ENCODE data around the gene CIC.
A peak's percentile ranks its signal among the peaks of the same experiment; 100 is the strongest.
"Not testable (repeated sequence)": the region's sequence is repeated elsewhere in the genome, so short reads cannot be mapped to it uniquely, and the experiment has no call there.

The CIC gene

GRCh38 chr19:42250666-42251531 is 18.2 kb upstream of the CIC start:
- peak overlapping the region; percentile 8 for H3K4me3 ChIP-seq (ENCODE audit: extremely low read depth, insufficient read depth, low read length, poor library complexity, severe bottlenecking)
- peaks cover 49% of the 10 kb centered on the region for H3K4me1 ChIP-seq (ENCODE audit: control insufficient read depth, insufficient read depth, low read length, poor library complexity, severe bottlenecking)
- no peaks in the 10 kb centered on the region for H3K9me3 ChIP-seq (ENCODE audit: control insufficient read depth, low read length)
- peaks cover 49% of the 10 kb centered on the region for H3K36me3 ChIP-seq (ENCODE audit: control insufficient read depth, insufficient read depth, low read length)
- no peak overlapping the region for H3K27ac ChIP-seq (ENCODE audit: low read depth, low read length, severe bottlenecking)
- 84 to 90% methylated on average over 6 to 7 of the region's 19 CpGs for WGBS, 2 experiments (ENCODE audit: insufficient coverage in 2 of 2)

GRCh38 chr19:42251572-42252358 is 17.3 kb upstream of the CIC start:
- WGBS, 2 experiments (ENCODE audit: insufficient coverage in 2 of 2): 87 to 90% methylated on average over 4 of the region's 4 CpGs
- Histone ChIP-seq H3K4me1 (ENCODE audit: control insufficient read depth, insufficient read depth, low read length, poor library complexity, severe bottlenecking) (peaks cover 47% of the 10 kb centered on the region), H3K36me3 (ENCODE audit: control insufficient read depth, insufficient read depth, low read length) (peaks cover 44% of the 10 kb centered on the region), H3K9me3 (ENCODE audit: control insufficient read depth, low read length) (no peaks in the 10 kb centered on the region), H3K4me3 (ENCODE audit: extremely low read depth, insufficient read depth, low read length, poor library complexity, severe bottlenecking) (peak overlapping the region; percentile 96), H3K27ac (ENCODE audit: low read depth, low read length, severe bottlenecking) (peak overlapping the region; percentile 36)

GRCh38 chr19:42252365-42253244 is 16.4 kb upstream of the CIC start:
- no peaks in the 10 kb centered on the region for H3K9me3 ChIP-seq (ENCODE audit: control insufficient read depth, low read length)
- peak overlapping the region; percentile 96 for H3K4me3 ChIP-seq (ENCODE audit: extremely low read depth, insufficient read depth, low read length, poor library complexity, severe bottlenecking)
- H3K36me3 ChIP-seq (ENCODE audit: control insufficient read depth, insufficient read depth, low read length): peaks cover 39% of the 10 kb centered on the region
- H3K4me1 ChIP-seq (ENCODE audit: control insufficient read depth, insufficient read depth, low read length, poor library complexity, severe bottlenecking): peaks cover 45% of the 10 kb centered on the region
- WGBS, 2 experiments (ENCODE audit: insufficient coverage in 2 of 2): 24 to 26% methylated on average over 9 to 12 of the region's 27 CpGs
- H3K27ac ChIP-seq (ENCODE audit: low read depth, low read length, severe bottlenecking): peak overlapping the region; percentile 81

DNA sequence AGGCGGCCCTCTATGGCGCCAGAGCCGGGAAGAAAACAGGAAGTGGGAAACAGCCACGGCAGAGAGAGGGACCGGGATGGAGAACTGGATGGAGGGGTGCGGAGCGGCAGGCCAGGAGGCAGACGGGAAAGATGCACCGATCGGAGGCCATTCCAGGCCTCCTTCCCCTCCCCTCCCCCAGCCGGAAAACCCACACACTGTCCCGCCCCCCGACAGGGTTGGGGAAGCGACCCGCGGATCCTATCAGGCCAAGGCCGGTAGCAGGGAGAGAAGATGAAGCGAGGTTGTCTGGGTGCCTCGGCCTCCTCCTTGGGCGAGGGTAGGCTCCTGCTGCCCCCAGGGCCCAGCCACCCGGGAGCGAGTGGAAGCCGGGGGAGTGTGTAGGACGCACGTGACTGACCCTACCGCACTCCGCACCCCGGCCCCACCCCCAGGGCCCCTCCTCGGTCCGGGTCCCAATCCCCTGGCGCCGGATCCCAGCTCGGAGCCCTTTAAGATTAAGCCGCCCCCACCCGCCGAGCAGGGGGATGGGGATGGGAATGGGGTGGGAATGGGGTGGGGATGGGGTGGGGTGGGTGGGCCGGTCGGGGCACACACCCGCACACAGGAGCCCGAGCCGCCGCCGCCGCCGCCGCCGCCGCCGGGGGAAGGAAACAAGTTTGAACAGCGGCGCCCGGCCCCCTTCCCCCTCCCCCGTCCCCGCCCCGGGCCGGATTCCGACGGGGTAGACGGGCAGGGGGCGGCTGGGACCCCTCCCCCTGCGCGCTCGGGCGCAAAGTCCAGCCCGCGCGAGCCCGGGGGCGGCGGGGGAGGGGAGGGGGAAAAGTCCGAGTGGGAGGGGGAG is 15.6 kb upstream of the CIC start:
- Histone ChIP-seq H3K36me3 (ENCODE audit: control insufficient read depth, insufficient read depth, low read length) (peaks cover 33% of the 10 kb centered on the region), H3K4me1 (ENCODE audit: control insufficient read depth, insufficient read depth, low read length, poor library complexity, severe bottlenecking) (peaks cover 37% of the 10 kb centered on the region), H3K27ac (ENCODE audit: low read depth, low read length, severe bottlenecking) (peak overlapping the region; percentile 88), H3K4me3 (ENCODE audit: extremely low read depth, insufficient read depth, low read length, poor library complexity, severe bottlenecking) (peak overlapping the region; percentile 96), H3K9me3 (ENCODE audit: control insufficient read depth, low read length) (no peaks in the 10 kb centered on the region)
- whole genome bisulfite sequencing, 2 experiments (ENCODE audit: insufficient coverage in 2 of 2): 0% methylated on average over 8 to 27 of the region's 71 CpGs

DNA sequence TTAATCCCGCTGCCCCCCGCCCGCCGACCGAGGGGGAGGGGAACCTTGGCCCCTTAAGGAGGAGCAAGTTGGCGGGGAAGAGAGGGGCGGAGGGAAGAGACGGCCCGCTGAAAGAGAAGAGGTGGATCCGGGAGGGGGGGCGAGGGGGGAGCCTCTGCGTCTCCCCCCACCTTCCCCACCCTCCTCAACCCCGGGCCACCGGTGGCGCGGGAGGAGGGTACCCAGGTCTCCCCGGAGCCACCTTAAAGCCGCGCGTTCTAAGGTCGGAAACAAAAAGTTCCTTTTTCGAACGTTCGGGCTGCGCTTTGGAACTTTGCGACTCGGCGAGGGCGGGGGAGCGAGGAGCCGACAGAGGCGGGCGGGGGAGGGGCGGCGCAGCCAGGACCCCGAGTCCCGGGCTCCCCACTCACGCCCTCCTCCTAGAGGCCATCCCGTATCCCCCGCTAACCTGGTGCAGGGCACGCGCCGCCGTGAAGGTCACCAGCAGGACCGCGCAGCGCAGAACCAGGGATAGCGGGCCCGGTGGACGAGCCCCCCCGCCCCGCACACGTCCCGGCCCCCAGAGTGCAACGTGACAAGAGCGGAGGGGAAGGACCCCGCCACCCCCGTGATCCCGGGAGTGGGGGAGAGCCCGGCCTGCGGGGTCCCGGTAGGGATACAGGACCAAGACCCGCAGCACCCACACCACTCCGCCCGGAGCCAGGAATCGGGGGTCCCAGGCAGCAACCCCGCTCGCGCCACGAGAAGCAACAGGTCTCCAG is 14.8 kb upstream of the CIC start:
- Histone ChIP-seq H3K36me3 (ENCODE audit: control insufficient read depth, insufficient read depth, low read length) (peaks cover 25% of the 10 kb centered on the region), H3K4me1 (ENCODE audit: control insufficient read depth, insufficient read depth, low read length, poor library complexity, severe bottlenecking) (peaks cover 30% of the 10 kb centered on the region), H3K4me3 (ENCODE audit: extremely low read depth, insufficient read depth, low read length, poor library complexity, severe bottlenecking) (peak overlapping the region; percentile 96), H3K9me3 (ENCODE audit: control insufficient read depth, low read length) (no peaks in the 10 kb centered on the region), H3K27ac (ENCODE audit: low read depth, low read length, severe bottlenecking) (peak overlapping the region; percentile 88)
- WGBS, 2 experiments (ENCODE audit: insufficient coverage in 2 of 2): 0 to 1% methylated on average over 47 to 49 of the region's 70 CpGs

GRCh38 chr19:42254850-42255765 is 13.9 kb upstream of the CIC start, which contains the start of gene ERF:
Gene ERF, minus strand, starts transcription at chr19:42255128. Its CDS starts 129 bp downstream, at chr19:42254999.
- Histone ChIP-seq H3K4me1 (ENCODE audit: control insufficient read depth, insufficient read depth, low read length, poor library complexity, severe bottlenecking) (peaks cover 30% of the 10 kb centered on the region), H3K27ac (ENCODE audit: low read depth, low read length, severe bottlenecking) (peak within 1 kb of the TSS; percentile 88), H3K9me3 (ENCODE audit: control insufficient read depth, low read length) (no peaks in the 10 kb centered on the region), H3K36me3 (ENCODE audit: control insufficient read depth, insufficient read depth, low read length) (peaks cover 17% of the 10 kb centered on the region), H3K4me3 (ENCODE audit: extremely low read depth, insufficient read depth, low read length, poor library complexity, severe bottlenecking) (peak within 1 kb of the TSS; percentile 96)
- 0% methylated on average over 31 to 33 of the region's 75 CpGs for WGBS, 2 experiments (ENCODE audit: insufficient coverage in 2 of 2)

- peak overlapping the region; percentile 96 for H3K4me3 ChIP-seq (ENCODE audit: extremely low read depth, insufficient read depth, low read length, poor library complexity, severe bottlenecking)
- H3K36me3 ChIP-seq (ENCODE audit: control insufficient read depth, insufficient read depth, low read length): peaks cover 7% of the 10 kb centered on the region
- H3K27ac ChIP-seq (ENCODE audit: low read depth, low read length, severe bottlenecking): peak overlapping the region; percentile 86
- WGBS, 2 experiments (ENCODE audit: insufficient coverage in 2 of 2): 12 to 15% methylated on average over 28 to 35 of the region's 38 CpGs
- peaks cover 25% of the 10 kb centered on the region for H3K4me1 ChIP-seq (ENCODE audit: control insufficient read depth, insufficient read depth, low read length, poor library complexity, severe bottlenecking)
- H3K9me3 ChIP-seq (ENCODE audit: control insufficient read depth, low read length): no peaks in the 10 kb centered on the region
These were observed 13.0 kb upstream of the CIC start for GRCh38 chr19:42255766-42256745.

- H3K27ac ChIP-seq (ENCODE audit: low read depth, low read length, severe bottlenecking); H3K4me3 ChIP-seq (ENCODE audit: extremely low read depth, insufficient read depth, low read length, poor library complexity, severe bottlenecking); H3K36me3 ChIP-seq (ENCODE audit: control insufficient read depth, insufficient read depth, low read length); H3K4me1 ChIP-seq (ENCODE audit: control insufficient read depth, insufficient read depth, low read length, poor library complexity, severe bottlenecking); H3K9me3 ChIP-seq (ENCODE audit: control insufficient read depth, low read length): not testable (repeated sequence)
- 86 to 93% methylated on average over 2 of the region's 3 CpGs for WGBS, 2 experiments (ENCODE audit: insufficient coverage in 2 of 2)
These were observed 11.2 kb upstream of the CIC start for GRCh38 chr19:42257842-42258241.
